ENCODE measurements around the gene CIAO1. TPM values are rescaled to one million over a fixed set of nuclear protein-coding genes. Genes with fewer than 3 reads are reported as not detected.

Gene CIAO1
- polyA plus RNA-seq (2011; rRNA removed) (99.7 and 123 TPM in 2 replicates), polyA plus RNA-seq (2017; fragmentation: RNase III; extraction: RNeasy Plus Mini Kit Qiagen cat#74134 plus additional on column Dnase treatment) (83.2 to 88.4 TPM (median 87.6 TPM) in 3 replicates), polyA minus RNA-seq (2011; rRNA and poly(A)+ RNA removed) (110 and 132 TPM in 2 replicates)
- 156 and 179 TPM in 2 replicates for polyA plus RNA-seq (2012; cell fraction: cytosol; rRNA removed)
- 194 and 209 TPM in 2 replicates for polyA plus RNA-seq (2012; cell fraction: nucleus; rRNA removed)

- peak within 1 kb of the TSS; percentile 93 for H3K4me2 ChIP-seq
- DNase-seq (ENCODE audit: low read depth in 1 of 2, low spot score in 1 of 2), result peak; percentile 90 to 98
- FAIRE-seq, result no peak
- H3K27ac ChIP-seq, result peak within 1 kb of the TSS; percentile 92 to 94
- peaks cover 25% of the 10 kb centered on the region for H3K4me1 ChIP-seq
- no peaks in the 10 kb centered on the region for H3K9me3 ChIP-seq
- H3K4me3 ChIP-seq, result peak within 1 kb of the TSS; percentile 97
- ChIA-PET POLR2A (interaction anchor here (1.6 kb wide), 1 partner anchor 58 kb away, joined by 6 read pairs; the partner anchor contains the start of gene STARD7), CTCF (interaction anchor here (0.8 to 2.1 kb wide), 10 partner anchors 12 to 273 kb away, joined by 3 to 10 read pairs (median 5); no protein-coding TSS in a partner anchor)
- ATAC-seq, result peak; percentile 93 to 97
- WGBS (ENCODE audit: missing lambda C conversion rate), result under 1% methylated on average over 46 of the region's 81 CpGs
- TF ChIP-seq MAX (IDR thresholded peaks at IDR 0.05) (peak; percentile 85; the same call in 1 of the 2 replicates), TFCP2L1 (CRISPR knock-in tag; IDR thresholded peaks at IDR 0.05) (peak; percentile 47; the same call in 1 of the 2 replicates), RAD21 (conservative IDR thresholded peaks at IDR 0.05 in 1 of 2, IDR thresholded peaks at IDR 0.05 in 1 of 2) (no peak), SREBF2 (IDR thresholded peaks at IDR 0.05) (no peak), POLR2A (IDR thresholded peaks at IDR 0.05; ENCODE audit: low read length) (peak; percentile 75), EHMT2 (IDR thresholded peaks at IDR 0.05; ENCODE audit: low read depth) (no peak), E2F6 (IDR thresholded peaks at IDR 0.05; ENCODE audit: borderline replicate concordance, low read depth) (peak; percentile 14; the same call in 1 of the 2 replicates), TP53 (CRISPR knock-in tag; IDR thresholded peaks at IDR 0.05) (no peak), CHD2 (IDR thresholded peaks at IDR 0.05; ENCODE audit: low read length, partially characterized antibody) (peak; percentile 89), MYC (IDR thresholded peaks at IDR 0.05; ENCODE audit: borderline replicate concordance, low read length) (peak; percentile 74), REST (IDR thresholded peaks at IDR 0.05) (peak; percentile 83), ELK1 (IDR thresholded peaks at IDR 0.05; ENCODE audit: low read depth, low read length) (no peak), NFE2L2 (conservative IDR thresholded peaks at IDR 0.05; ENCODE audit: low read length) (no peak), HOXB13 (CRISPR knock-in tag; IDR thresholded peaks at IDR 0.05; ENCODE audit: low read depth) (no peak), HDAC2 (IDR thresholded peaks at IDR 0.05) (peak; percentile 74; the same call in 1 of the 2 replicates), BCL3 (IDR thresholded peaks at IDR 0.05) (peak; percentile 73; the same call in 2 of the 3 replicates), CTCF (IDR thresholded peaks at IDR 0.05) (no peak), JUN (IDR thresholded peaks at IDR 0.05) (peak; percentile 71 to 84; a peak in 4 of 5 replicates), CEBPB (IDR thresholded peaks at IDR 0.05) (no peak), ZFP36 (IDR thresholded peaks at IDR 0.05; ENCODE audit: borderline replicate concordance, partially characterized antibody) (no peak), ZC3H11A (IDR thresholded peaks at IDR 0.05) (no peak), RARB (CRISPR knock-in tag; IDR thresholded peaks at IDR 0.05) (no peak), SMC3 (IDR thresholded peaks at IDR 0.05) (no peak), CBX2 (IDR thresholded peaks at IDR 0.05; ENCODE audit: borderline replicate concordance, low read depth) (no peak), HMGXB4 (CRISPR knock-in tag; IDR thresholded peaks at IDR 0.05; ENCODE audit: borderline replicate concordance) (peak; percentile 68; the same call in 1 of the 2 replicates), RCOR1 (IDR thresholded peaks at IDR 0.05; ENCODE audit: low read depth, low read length) (no peak), BHLHE40 (IDR thresholded peaks at IDR 0.05; ENCODE audit: low read depth, low read length) (0 out of 2 replicates have a peak, but pooled peaks have one; percentile 33)
Observed at GRCh38 chr2:96265840-96266679, at the start of gene CIAO1, which contains the start of gene TMEM127. Gene CIAO1 (plus strand): TSS chr2:96266225. CDS start chr2:96266351, 126 bp downstream. Gene TMEM127 (minus strand): TSS chr2:96265997. CDS start chr2:96265381, 616 bp downstream.
